ENCODE results near the gene SGIP1. TPM values are rescaled to one million over a fixed set of nuclear protein-coding genes. Genes with fewer than 3 reads are reported as not detected.

SGIP1 gene
- total RNA-seq, 1 experiment from 2014 or later: not detected

GRCh38 chr1:66681686-66682085, 147.7 kb downstream of the SGIP1 start:
- no TSS peak for BruUV-seq (replicated peaks)
- TF ChIP-seq EZH2phosphoT487 (IDR thresholded peaks at IDR 0.05; ENCODE audit: borderline replicate concordance, low read length): no peak
- TF ChIP-seq EZH2 (IDR thresholded peaks at IDR 0.05; ENCODE audit: low read length, unreplicated experiment): no peak
- no peak for TF ChIP-seq CTCF (conservative IDR thresholded peaks at IDR 0.05; ENCODE audit: low read depth, low read length)

GRCh38 chr1:66682106-66682505, 148.2 kb downstream of the SGIP1 start:
- H3K4me2 ChIP-seq (ENCODE audit: low read length): no peak overlapping the region
- H3K27me3 ChIP-seq (ENCODE audit: low read length): peaks cover 74% of the 10 kb centered on the region
- H3K36me3 ChIP-seq (ENCODE audit: low read depth, low read length): no peaks in the 10 kb centered on the region
- intact Hi-C loops (cut with micrococcal nuclease): no loop called here
- CTCF ChIA-PET: no interaction called here
- DNase-seq (no peak), ATAC-seq (no peak)
- no peak overlapping the region for H3K4me3 ChIP-seq (ENCODE audit: low read length)
- no peaks in the 10 kb centered on the region for H3F3A ChIP-seq (ENCODE audit: low read length, unreplicated experiment)
- no peaks in the 10 kb centered on the region for H4K20me1 ChIP-seq (ENCODE audit: low read length)
- no peak overlapping the region for H3K27ac ChIP-seq (ENCODE audit: low read length)
- H3K9ac ChIP-seq (ENCODE audit: low read length): no peak overlapping the region
- POLR2A ChIA-PET (ENCODE audit: unreplicated experiment): no interaction called here
- H2AFZ ChIP-seq (ENCODE audit: low read length): no peak overlapping the region
- H3K79me2 ChIP-seq (ENCODE audit: low read length): no peaks in the 10 kb centered on the region
- H3K9me2 ChIP-seq (replicated peaks; ENCODE audit: low read length): no peaks in the 10 kb centered on the region
- no peak for TF ChIP-seq EZH2phosphoT487 (IDR thresholded peaks at IDR 0.05; ENCODE audit: borderline replicate concordance, low read length)
- TF ChIP-seq CTCF (conservative IDR thresholded peaks at IDR 0.05; ENCODE audit: low read depth, low read length): no peak
- TF ChIP-seq EZH2 (IDR thresholded peaks at IDR 0.05; ENCODE audit: low read length, unreplicated experiment): no peak
- no TSS peak for BruUV-seq (replicated peaks)
- no peaks in the 10 kb centered on the region for H3K9me3 ChIP-seq (ENCODE audit: low read length)
- H3K4me1 ChIP-seq (ENCODE audit: insufficient read depth, low read length): no peaks in the 10 kb centered on the region

More at GRCh38 chr1:66681686-66682085, 147.7 kb downstream of the SGIP1 start:
- intact Hi-C loops (cut with micrococcal nuclease): no loop called here
- Histone ChIP-seq H2AFZ (ENCODE audit: low read length) (no peak overlapping the region), H3K9me2 (replicated peaks; ENCODE audit: low read length) (no peaks in the 10 kb centered on the region), H3K4me1 (ENCODE audit: insufficient read depth, low read length) (no peaks in the 10 kb centered on the region), H3K79me2 (ENCODE audit: low read length) (no peaks in the 10 kb centered on the region), H3K9me3 (ENCODE audit: low read length) (no peaks in the 10 kb centered on the region), H3K4me3 (ENCODE audit: low read length) (no peak overlapping the region), H3K27ac (ENCODE audit: low read length) (no peak overlapping the region), H3K36me3 (ENCODE audit: low read depth, low read length) (no peaks in the 10 kb centered on the region), H3F3A (ENCODE audit: low read length, unreplicated experiment) (no peaks in the 10 kb centered on the region), H3K27me3 (ENCODE audit: low read length) (peaks cover 78% of the 10 kb centered on the region), H3K4me2 (ENCODE audit: low read length) (no peak overlapping the region), H4K20me1 (ENCODE audit: low read length) (no peaks in the 10 kb centered on the region), H3K9ac (ENCODE audit: low read length) (no peak overlapping the region)
- no peak for DNase-seq
- POLR2A ChIA-PET (ENCODE audit: unreplicated experiment): no interaction called here
- CTCF ChIA-PET: no interaction called here
- no peak for ATAC-seq

GRCh38 chr1:66684353-66684752, 150.4 kb downstream of the SGIP1 start:
- Histone ChIP-seq H3F3A (ENCODE audit: low read length, unreplicated experiment) (no peaks in the 10 kb centered on the region), H3K4me2 (ENCODE audit: low read length) (no peak overlapping the region), H3K9ac (ENCODE audit: low read length) (no peak overlapping the region), H2AFZ (ENCODE audit: low read length) (no peak overlapping the region), H3K79me2 (ENCODE audit: low read length) (no peaks in the 10 kb centered on the region), H3K4me1 (ENCODE audit: insufficient read depth, low read length) (no peaks in the 10 kb centered on the region), H3K4me3 (ENCODE audit: low read length) (no peak overlapping the region), H3K27me3 (ENCODE audit: low read length) (peaks cover 74% of the 10 kb centered on the region), H3K27ac (ENCODE audit: low read length) (no peak overlapping the region), H3K9me3 (ENCODE audit: low read length) (no peaks in the 10 kb centered on the region), H4K20me1 (ENCODE audit: low read length) (no peaks in the 10 kb centered on the region), H3K9me2 (replicated peaks; ENCODE audit: low read length) (no peaks in the 10 kb centered on the region), H3K36me3 (ENCODE audit: low read depth, low read length) (no peaks in the 10 kb centered on the region)
- intact Hi-C loops (cut with micrococcal nuclease): no loop called here
- BruUV-seq (replicated peaks): no TSS peak
- ChIA-PET CTCF (no interaction called here), POLR2A (ENCODE audit: unreplicated experiment) (interaction anchor here (0.5 kb wide), 1 partner anchor 412 kb away, joined by 9 read pairs; no protein-coding TSS in a partner anchor)
- DNase-seq: no peak
- ATAC-seq: no peak
- TF ChIP-seq EZH2phosphoT487 (IDR thresholded peaks at IDR 0.05; ENCODE audit: borderline replicate concordance, low read length): no peak
- no peak for TF ChIP-seq EZH2 (IDR thresholded peaks at IDR 0.05; ENCODE audit: low read length, unreplicated experiment)
- TF ChIP-seq CTCF (conservative IDR thresholded peaks at IDR 0.05; ENCODE audit: low read depth, low read length): no peak

Measured in PC-3 (cell line).